HG02678 (cell line): ENCODE data around the gene TSPO2.

Experiments used
- ATAC-seq: cut with Tn5 transposase; IDR thresholded peaks from one replicate; pipeline ENCODE4 v1.9.1; 2021; ENCODE audit warnings: mild to moderate bottlenecking, moderate library complexity; ENCODE audit not compliant: unreplicated experiment

TSPO2 gene

DNA sequence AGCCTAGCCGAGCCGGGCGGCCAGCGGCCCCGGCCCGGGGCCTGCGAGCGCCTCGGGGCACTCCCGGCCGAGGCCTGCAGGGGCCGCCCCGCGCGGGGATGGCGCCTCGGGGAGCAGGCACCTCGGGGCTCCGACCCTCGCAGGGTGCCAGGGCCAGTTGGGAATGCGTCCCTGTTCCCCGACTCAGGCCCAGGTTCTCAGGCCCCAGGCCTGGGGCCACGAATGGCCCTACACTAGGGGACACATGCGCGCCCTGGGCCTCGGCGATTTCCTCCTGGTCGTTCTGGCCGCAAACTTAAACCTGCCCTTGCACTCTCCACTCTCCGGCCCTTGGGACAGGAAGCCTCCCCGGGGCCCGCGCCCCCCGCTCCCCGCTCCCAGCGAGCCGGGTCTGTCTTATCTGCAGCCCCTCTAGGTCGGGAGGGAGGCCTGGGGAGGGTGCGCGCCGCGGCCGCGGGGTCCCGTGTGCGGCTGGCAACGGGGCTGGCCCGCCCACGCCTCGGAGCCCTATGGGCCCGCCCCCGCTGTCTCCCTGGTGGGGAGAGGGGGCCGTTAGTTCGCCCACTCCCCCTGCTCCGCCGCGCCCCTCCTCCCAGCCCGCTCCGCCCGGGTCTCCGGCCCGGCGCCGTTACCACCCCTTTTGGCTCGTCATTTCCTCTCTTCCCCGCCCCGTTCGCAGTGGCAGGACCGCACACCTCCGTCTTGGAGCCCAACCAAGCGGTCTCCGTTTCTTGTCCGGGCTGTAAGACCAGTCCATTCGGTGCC lies 31.1 kb downstream of the TSPO2 start:
- ATAC-seq: peak; percentile 33

- ATAC-seq: no peak
Measured at GRCh38 chr6:41073968-41074691, 31.9 kb downstream of the TSPO2 start.

DNA sequence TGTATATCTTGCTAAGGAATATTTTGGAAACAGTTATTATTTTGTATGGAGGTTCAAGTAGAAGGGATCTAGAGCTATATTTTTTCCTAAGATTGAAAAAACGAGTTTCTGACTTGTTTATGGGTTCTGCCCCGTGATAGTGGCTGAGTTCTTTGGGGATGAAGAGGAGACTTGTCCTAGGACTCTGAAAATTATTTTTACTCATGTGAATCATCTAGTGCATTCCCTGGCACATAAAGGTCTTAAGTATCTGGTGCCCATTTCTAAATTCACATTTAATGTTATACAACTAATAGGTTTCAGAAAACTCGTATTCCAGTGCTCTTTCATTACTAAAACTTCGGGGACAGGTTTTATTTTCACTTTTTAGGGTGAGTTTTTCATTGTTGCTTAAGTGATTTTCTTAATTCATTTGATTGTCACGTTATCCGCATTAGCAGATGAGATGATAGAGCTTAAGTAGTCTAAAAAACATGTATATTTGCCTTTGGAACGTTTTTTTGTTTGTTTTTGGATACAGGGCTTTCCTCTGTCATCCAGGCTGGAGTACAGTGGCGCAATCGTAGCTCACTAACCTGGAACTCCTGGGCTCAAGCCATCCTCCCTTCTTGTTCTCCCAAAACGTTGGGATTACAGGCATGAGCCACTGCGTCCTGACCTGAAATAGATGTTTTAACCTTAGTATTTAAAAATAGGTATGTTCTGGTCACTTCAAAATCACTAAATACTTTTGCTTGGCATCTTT lies 32.6 kb downstream of the TSPO2 start:
- ATAC-seq: no peak

- no peak for ATAC-seq
Measured at GRCh38 chr6:41075651-41076626, 33.7 kb downstream of the TSPO2 start.

- no peak for ATAC-seq
Measured at GRCh38 chr6:41077536-41077935, 35.3 kb downstream of the TSPO2 start.

DNA sequence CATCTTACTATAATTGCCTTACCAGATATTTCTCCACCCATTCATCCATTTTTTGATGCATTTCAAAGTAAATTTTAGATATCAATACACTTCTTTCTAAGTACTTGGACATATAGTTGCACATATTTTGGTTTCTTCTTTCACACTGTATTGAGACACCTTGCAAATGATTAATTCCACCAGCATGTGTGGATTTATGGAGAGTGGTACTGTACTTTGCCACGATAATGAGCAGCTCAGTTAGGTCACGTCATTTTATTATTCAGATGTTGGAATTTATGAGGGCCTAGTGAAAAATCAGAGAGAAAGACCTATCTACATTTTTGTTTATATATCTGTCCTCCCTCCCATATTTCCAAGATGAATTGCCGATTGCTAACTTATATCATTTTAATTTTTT lies 35.8 kb downstream of the TSPO2 start:
- ATAC-seq: no peak

GRCh38 chr6:41079080-41079479 lies 36.8 kb downstream of the TSPO2 start:
- ATAC-seq: no peak

- no peak for ATAC-seq
Measured at GRCh38 chr6:41080621-41081020, 38.4 kb downstream of the TSPO2 start.

DNA sequence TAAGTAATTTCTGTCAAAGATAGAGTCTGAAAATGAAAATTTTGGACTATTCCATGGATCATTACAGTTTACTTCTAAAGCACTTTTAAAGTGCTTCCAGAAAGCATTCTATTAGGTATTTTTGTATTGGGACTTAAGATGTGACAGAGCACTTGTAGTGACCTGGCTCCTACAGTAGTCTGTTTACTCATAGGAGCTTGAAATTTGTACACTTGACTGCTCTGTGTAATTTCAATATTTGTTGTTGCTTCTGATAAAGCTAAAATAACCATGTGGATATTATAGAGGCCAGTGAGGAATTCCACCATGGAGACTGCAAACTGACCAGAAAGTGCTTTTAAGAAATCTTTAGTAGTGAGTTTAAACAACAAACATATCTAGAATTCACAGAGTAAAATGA lies 40.8 kb downstream of the TSPO2 start:
- no peak for ATAC-seq

- ATAC-seq: no peak
Measured at GRCh38 chr6:41085182-41085581, 42.9 kb downstream of the TSPO2 start.

DNA sequence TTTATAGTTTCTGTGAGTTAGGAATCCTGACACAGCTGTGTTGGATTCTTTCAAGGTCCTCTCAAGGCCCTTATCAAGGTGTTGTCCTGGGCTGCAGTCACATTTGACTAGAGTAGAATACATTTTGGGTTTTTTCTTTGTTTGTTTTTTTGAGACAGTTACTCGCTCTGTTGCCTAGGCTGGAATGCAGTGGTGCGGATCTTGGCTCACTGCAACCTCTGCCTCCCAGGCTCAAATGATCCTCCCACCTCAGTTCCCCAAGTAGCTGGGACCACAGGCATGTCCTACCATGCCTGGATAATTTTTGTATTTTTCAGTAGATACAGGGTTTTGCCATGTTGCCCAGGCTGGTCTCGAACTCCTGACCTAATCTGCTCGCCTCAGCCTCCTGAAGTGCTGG lies 46.2 kb downstream of the TSPO2 start:
- no peak for ATAC-seq

GRCh38 chr6:41090841-41091761 lies 48.8 kb downstream of the TSPO2 start:
- ATAC-seq: no peak

DNA sequence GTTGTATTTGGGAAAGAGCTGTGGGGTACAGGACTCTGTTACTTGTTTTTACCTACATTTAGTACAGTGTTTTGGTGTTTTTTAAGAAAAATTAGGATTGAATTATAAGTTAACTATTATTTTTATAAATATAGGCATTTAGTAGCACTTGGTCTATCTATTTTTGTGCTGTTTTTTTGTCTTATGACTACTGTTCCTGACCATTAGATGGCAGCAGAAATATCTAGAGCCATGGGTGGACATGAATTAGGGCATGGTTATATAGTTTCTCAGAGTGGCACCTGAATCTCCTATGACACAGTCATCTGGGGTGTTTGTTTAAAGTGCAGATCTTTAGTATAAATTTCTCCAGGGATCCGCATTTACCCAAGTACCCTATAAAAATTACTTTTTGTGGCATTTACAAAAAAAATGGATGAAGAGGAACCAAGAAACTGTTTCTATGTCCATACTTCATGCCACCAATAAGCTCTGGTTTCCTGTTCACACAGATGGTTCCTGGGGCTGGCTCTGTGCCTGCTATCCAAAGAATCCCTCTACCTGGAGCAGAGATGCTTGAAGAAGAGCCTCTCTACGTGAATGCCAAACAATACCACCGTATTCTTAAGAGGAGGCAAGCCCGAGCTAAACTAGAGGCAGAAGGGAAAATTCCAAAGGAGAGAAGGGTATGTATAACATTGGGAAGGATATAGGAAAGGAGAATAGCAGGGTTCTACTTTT lies 50.3 kb downstream of the TSPO2 start:
- ATAC-seq: no peak

GRCh38 chr6:41093729-41094128 lies 51.5 kb downstream of the TSPO2 start:
- ATAC-seq: no peak
